NCI-H2171 treated with DMSO at 0.1 percent for 48 hours (cell line): Measurements from ENCODE around the gene OSBPL10.
A peak's percentile ranks its signal among the peaks of the same experiment; 100 is the strongest.

ENCODE experiments used
- DNase-seq: peaks from one replicate; lab custom pipeline; 2025; lab: John Stamatoyannopoulos, UW

The OSBPL10 gene

DNA sequence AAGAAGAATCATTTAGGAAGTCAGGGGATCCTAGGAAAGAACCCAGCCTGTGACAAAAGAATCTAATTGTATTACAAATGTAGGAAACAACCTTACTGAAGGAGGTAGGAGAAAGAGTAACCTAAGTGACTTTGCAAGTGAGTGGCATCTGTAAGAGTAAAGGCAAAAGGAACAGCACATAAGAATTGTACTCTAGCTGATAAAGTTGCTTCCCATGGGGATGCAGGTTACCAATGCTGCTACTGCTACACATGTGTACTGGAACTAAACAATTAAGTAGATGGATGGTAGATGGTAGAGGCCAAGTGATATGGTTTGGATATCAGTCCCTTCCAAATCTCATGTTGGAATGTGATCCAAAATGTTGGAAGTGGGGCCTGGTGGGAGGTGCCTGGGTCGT, 60.8 kb downstream of the OSBPL10 start:
- DNase-seq: no peak

DNA sequence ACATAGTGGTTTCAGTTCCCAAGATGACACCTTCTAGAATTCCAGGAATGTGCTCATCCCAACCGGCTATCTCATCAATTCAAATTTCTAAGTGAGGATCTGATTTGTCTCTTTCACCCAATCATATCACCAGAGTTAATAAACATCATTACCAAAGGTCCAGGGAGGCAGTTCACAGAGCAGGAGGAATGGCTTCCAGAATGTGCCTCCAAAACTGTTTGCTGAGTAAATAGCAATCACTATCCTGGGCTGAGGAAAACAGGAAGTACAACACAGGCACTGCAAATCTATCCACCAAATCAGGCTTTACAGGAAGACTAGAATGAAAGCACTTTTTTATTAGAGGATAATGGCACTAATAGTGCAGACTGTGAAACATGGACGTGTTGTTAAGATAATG, 61.5 kb downstream of the OSBPL10 start:
- DNase-seq: no peak

DNA sequence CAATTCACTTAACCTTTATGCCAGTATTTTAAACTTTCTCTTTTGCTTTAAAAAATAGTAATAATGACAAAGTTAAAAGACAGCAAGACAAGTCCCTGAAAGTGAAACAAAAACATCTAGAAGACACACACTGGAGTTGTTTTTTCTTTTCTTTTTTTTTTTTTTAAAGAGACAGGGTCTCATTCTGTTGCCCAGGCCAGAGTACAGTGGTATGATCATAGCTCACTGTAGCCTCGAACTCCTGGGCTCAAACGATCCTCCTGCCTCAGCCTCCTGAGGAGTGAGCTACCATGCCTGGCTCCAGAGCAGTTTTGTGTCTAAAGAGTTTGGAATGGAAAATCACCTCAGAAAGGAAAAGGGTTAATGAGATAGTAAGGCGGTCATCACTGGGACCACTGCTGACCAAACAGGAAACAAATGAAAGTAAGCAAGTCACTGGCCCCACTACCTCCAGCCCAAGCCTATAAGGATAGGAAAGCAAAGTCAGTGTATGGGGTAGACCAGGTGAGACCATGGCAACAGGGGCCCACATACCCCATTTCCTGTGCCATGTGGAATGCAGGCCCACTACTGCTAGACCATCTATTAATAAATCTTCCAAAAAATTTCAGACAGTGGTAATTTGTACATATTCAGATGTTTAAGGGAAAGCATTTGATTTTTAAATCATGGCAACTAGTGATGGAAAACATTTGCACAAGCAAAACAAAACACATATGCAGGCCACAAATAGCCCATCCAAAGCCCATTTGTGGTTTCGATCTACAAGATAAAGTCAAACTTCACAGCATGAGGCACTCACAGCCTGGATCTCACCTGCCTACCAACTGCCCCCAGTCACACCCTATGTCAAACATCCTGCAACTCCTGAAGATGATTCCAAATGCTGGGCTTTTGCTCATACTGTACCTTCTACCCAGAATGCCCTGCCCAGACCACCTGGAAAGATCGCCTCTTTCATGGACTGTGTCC, 62.6 kb downstream of the OSBPL10 start:
- no peak for DNase-seq

DNA sequence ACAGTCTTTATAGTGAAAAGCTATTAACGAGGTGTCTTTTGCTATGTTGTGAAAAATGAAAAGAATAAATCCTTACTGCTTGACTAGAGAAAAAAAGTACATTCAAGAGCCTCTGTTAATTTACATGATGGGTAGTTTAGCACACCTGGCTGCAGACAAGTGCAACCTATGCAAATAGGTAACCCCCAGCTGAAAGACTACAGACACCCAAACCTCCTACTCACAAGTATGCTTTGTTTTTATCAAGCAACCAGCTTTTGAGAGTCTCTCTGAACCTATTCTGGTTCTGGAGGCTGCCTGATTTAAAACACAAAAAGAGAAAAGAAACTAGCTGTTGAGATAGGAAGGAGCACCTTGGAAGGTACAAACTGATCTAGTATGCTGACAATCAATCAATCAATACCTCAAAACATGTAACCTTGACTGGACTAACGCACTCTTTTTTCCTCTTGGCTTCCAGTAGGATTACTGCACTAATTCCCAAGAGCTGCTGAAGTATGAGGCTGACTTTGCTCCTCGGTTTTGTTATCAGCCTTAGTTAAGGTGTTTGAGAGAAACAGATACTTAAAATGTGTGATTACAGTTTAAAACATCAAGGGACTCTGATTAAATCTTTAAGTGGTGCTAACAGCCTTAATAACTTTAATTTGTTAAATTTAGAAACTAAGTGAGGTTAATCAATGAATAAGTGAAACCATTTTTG, 63.6 kb downstream of the OSBPL10 start:
- DNase-seq: no peak

DNA sequence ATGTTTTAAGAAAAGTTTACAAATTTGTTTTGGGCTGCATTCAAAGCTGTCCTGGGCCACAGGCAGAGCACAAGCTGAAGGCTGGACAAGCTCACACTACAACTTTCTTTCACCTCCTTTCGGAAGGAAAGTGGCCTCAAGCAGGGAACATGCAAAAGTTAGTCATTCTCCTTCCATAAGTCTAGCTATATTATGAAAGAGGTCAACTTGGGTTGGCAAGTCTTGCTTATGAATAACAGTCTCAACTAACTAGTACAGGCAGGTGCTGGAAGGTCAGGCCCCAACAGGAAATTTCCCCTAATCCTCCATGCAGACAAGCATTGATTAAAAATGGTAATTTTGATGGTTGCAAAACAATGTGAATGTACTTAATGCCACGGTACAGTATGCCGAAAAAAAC, 69.4 kb downstream of the OSBPL10 start:
- no peak for DNase-seq

DNA sequence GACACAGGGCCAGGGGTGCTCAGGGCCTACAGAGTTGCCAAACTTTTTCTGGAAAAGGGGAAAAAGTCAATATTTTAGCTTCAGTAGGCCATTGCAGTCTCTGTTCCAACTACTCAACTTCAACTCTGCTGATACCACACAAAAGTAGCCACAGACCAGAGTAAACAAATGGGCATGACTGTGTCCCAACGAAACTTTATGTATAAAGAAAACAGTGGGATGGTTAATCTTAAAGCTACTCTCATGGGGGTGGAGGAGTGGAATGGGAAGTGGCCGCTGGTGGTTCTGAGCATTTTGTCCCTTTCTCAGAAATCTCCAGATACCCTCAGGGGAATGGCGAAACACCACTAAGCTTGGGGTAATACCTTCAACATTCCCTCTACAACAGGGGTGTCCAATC, 69.9 kb downstream of the OSBPL10 start:
- no peak for DNase-seq

DNA sequence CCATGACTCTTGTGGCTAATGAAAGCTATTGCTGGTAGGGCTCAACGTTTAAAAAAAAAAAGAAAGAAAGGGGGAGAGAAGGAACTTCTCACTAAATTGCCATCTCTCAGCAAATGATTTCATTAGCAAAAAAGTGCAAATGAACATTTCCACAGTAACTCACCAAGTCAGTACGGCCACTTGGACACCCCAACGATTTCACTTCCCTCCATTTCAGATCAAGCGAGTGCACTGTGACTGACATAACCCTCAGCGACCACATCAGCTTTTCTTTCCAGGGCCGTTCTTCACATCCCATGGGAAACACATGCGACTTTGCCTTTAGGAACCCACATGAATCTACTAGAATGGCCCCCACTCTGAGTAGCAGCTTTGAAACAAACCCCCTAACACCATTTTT, 71.6 kb downstream of the OSBPL10 start:
- no peak for DNase-seq

DNA sequence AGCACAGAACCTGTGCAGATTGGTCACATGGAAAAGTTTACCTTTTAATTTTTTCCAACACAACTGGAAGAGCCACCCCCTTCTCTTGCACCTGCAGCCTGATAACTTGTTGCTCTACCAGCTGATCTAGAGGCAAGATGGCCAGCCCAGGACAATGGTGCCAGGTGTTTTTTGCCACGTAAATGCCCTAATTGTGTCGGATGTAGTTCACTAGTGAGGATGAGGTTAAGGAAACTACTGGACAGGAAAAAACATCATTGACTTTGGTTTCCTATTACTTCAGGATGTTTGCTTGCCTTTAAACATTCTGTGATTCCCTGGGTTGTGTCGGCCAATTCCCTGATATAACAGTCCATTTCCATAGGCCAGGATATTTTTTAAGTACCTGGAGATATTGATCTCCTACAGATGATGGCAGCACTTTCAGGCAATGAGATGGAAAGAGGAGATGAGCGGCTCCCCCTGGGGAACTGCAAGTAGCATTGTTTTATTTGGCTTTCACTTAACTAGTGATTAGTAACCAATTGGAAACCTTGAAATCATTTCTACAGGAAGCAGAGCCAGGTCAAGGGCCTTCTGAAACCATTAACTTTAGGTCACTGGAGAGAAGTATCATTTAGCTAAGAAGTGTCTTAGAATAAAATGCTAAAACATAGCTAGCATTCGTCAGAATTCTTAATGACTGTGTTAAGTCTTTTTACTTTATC, 72.5 kb downstream of the OSBPL10 start:
- no peak for DNase-seq

DNA sequence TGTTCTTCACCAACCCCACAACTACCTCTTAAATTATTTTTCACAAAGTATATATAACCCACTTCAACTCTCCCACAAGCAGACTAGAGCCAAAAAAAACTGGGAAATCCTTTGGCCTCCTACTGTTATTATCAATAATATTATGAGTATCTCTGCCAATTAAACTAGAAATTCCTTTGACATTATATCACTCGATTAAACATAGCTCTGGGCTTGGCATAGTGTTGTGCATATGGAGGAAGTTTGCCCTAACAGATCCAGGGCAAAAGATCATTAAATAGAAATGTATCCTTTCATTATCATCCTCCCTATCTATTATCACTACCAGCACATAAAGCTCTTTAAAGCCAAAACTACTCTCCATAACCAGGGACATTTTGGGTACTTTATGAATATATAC, 74.9 kb downstream of the OSBPL10 start:
- no peak for DNase-seq

DNA sequence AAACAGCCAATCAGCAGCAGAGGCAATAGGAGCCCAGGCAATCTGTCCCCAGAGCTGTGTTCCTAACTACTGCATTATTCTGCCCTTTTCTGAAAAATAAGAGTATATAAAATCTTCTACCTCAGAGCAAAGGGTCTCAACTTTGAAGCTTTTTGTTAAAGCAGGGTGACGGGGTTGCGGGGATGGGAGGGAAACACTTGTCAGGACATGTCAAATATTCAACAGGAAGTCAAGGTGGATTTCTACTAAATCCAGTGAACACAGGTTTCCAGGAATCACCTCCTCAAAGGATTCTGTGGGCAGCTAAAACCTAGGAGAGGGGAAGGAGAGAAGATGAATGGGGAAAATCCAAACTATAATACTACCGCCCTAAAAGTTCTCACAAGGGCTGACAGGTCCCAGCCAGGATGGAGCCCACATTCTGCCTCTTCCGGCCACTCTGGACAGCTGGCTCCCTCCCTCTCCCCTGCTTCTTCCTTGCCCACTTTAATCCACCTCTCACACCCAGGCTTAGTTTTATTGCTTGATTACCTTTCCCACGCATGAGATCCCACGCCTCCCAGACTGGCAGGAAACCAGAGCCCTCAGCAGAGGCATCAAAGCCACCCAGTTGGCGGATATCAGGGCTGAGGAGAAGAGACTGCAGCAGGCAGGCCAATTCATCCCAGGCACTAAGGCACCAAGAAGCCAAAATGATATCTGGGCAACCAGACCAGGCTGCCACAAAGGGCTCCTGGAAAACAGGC, 77.2 kb downstream of the OSBPL10 start:
- peak; percentile 3 for DNase-seq

DNA sequence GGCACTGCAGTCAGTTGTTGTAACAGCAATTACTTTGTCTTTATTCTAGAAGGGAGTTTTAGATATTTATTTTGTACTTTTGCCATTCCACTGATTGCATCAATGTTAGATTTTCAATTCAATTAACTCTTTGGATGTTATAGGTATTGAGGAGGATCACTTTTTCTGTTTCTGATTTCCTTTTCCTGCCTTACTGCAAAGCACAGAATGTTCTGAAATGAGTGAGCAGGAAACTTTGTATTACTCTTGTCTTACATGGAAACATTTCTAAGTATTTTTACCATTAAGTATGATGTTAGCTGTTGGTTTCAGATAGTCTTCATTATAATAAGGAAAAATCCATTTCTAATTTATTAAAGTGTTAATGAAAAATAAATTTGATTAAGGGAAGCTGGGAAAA, 80.5 kb downstream of the OSBPL10 start:
- no peak for DNase-seq

DNA sequence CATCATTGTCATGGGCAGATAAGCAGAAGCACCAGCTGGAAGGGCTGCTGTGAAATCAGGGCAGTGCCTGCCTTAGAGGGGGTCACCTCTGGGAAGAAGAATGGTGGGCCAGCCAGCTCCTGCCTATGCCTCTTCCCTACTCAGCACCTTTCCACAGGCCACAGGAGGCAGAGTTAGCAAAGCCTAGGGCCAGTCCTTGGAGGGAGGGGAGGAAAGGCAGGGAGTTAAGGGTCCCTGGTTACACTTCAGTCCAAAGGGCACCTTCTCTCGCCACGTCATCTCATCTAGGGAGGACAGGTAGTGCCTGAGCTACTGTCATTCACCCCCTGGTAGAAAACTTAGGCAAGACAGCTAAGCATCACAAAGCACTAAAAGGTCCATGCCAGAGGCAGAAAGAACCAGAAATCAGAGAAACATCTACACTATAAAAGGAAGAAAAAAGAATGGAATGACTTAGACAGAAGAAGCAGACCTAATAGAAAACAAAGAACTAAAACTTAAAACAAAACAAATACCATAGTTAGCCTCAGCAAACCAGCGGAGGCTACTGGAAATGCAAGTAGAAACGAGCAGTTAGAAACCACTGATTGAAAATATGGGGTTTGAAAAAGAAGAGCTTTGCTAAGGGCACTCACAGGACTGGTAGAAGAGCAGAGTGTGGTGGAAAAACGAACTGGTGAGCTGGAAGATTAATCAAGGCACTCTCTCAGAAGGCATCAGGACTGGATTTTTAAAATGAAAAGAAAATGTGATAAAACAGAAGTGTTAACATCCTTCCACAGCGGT, 84.2 kb downstream of the OSBPL10 start:
- DNase-seq: no peak

DNA sequence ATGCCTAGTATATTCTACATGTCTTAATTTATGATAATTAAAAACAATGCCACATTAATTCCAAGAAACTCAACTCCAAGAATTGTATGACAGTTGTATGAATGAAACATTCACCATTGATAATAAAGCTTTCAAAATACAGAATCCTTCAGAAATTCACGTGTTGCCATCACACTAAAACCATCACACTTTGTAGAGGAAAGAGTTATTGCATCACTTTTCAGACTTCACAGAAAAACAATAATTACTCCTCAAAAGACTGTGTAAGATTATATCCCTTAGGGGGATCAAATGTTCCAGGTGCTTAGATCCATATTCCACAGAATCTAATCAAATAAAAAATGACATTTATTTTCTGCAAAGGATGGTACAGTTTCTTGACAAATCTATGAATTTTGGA, 85.0 kb downstream of the OSBPL10 start:
- no peak for DNase-seq

DNA sequence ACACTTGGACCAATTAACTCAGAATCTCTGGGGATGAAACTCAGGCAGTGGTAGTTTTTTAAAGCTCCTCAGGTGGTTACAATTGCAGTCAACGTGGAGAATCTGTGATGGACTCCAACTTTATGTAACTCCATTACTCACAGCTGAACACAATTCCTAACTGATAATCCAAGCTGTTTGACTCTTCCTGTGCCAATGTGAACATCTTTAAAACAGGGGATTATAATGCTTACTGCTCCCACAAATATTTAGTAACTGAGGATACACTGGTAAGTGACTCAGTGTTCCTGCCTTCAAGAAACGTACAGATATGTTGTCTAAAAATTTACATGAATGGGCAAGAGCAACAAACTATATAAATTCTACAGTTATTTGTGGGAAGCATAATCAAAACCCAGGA, 85.6 kb downstream of the OSBPL10 start:
- DNase-seq: no peak

DNA sequence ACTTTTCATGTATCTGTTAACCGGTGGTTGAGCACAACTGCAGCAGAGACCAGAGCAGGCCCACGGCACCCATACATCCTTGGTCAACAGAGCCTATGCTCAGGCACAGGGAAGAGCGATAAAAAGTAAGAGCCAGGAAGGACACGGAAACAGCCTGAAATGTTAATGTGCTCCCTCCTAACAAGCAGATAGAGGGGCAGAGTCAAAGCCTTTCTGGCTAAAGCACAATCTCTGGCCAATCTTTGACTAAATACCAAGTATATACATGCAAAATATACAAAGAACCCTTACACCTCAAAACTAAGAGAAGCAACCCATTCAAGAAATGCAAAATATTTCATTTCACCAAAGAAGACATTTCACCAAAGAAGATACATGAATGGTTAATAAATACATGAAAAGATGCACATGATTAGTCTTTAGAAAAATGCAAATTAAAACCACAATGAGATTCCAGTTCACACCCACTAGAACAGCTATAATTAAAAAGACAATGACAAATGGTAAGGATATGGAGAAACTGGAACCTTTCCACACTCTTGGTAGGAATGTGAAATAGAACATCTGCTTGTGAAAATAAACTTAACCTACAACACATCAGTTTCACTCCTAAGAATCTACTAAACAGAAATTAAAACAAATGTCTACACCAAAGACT, 88.0 kb downstream of the OSBPL10 start:
- no peak for DNase-seq

DNA sequence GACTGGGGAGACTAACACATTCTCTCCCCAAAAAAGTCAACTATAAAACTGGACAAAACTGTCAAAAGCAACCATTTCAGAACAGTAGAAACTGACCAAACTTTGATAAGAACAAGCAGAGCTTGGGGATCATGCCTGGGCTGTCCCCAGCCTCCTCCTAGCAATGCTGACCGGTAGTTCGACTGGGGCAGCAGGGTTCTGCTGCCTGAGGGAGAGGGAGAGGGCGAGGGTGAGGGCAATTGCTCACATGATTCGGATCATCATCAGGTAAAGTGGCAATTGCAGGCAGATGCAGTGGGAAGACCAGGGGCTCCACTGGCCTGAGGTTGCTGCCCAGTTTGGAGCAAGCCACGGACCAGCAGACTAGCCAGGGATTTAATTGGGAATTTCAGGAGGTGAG, 88.6 kb downstream of the OSBPL10 start:
- DNase-seq: no peak

DNA sequence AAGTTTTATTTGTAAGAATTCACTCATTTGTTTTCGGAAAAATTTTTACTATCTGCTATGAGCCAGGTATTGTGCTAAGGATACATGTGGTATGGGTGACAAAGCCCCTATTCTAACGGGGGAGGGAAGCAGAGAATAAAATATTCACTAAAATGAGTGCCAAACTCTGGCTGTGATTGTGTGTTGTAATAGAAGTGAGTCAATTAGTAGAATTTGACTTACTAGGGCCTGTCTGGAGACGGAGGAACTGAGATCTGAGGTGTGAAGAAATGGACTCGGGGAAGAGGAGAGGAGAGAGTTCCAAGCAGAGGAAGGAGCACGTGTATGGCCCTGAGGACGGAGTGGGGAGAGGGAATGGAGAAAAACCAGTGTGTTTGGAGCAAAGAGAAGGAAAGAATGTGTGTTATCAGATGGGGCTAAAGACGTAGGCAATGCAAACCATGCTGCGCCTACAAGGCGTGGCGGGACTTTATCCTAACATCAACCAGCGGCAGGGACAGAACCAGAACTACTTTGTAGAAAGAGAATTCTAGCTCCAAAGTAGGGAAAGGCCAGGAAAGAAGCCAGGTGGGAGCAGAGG, 89.1 kb downstream of the OSBPL10 start:
- DNase-seq: no peak

DNA sequence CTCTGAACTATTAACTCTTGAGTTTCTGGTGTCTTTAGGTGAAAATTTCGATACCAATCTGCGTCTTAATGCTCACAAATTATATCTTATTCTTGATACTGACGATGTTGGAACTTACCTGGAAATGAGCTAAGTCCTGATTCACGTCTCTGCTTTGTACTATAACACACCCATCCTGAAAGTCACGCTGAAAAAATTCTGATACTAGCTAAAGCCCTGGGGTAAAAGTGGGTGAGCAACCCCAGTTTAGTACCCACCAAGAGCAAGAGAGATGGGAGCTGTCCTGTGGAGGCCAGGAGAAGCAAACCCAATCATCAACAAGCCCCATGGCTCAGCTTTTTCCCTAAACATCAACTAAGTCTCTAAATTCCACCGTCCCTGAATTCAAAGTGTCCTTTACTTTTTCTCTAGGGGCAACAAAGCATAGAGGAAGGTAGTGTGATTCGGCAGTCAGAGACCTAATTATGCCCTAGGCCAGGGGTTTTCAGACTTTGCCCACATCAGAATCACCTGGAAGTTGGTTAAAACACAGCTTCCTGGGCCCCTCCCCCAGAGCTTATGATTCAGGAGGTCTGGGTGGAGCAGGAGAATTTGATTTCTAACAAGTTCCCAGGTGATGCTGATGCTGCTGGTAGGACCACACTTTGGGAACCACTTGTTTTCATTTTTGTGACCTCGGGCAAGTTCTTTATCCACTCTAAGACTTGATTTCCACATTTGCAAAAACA, 90.2 kb downstream of the OSBPL10 start:
- DNase-seq: no peak

DNA sequence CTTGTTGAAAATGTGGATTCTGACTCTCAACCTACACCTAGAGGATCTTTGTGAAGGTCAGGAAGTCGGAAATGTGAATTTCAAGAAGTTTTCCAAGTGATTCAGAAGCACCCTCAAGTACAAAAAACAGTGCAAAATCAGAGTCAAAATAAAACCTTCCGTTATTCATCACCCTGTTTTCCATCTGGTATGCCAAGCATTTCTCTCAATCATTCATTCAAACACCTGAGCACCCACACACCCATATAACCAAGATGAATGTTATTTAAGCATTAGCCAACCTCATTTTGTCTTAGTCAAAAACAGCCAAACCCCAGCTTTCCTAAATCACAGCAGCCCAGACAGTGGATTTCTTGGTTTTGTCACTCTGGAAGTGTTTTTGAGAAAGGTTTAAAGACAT, 91.1 kb downstream of the OSBPL10 start:
- no peak for DNase-seq

DNA sequence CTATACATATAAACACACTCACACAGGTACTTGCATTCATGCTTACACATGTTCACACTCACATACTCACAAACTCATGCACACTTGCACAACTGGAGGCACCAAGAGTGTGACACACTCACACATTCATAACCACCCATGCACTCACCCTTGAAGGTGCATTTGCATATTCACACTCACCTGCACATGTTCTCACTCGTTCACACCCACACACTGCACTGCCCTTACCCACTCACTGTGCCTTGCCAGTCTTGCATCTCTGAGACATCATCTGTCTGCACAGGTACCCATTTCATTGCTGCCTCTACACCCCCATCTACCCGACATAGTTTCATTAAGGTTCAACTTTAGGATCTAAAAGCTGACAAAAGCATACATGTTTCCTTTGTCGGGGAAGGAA, 95.8 kb downstream of the OSBPL10 start:
- DNase-seq: no peak
